ENCODE data around the gene WAC.
"Not testable (repeated sequence)": the region's sequence is repeated elsewhere in the genome, so short reads cannot be mapped to it uniquely, and the experiment has no call there.

The WAC gene

DNA sequence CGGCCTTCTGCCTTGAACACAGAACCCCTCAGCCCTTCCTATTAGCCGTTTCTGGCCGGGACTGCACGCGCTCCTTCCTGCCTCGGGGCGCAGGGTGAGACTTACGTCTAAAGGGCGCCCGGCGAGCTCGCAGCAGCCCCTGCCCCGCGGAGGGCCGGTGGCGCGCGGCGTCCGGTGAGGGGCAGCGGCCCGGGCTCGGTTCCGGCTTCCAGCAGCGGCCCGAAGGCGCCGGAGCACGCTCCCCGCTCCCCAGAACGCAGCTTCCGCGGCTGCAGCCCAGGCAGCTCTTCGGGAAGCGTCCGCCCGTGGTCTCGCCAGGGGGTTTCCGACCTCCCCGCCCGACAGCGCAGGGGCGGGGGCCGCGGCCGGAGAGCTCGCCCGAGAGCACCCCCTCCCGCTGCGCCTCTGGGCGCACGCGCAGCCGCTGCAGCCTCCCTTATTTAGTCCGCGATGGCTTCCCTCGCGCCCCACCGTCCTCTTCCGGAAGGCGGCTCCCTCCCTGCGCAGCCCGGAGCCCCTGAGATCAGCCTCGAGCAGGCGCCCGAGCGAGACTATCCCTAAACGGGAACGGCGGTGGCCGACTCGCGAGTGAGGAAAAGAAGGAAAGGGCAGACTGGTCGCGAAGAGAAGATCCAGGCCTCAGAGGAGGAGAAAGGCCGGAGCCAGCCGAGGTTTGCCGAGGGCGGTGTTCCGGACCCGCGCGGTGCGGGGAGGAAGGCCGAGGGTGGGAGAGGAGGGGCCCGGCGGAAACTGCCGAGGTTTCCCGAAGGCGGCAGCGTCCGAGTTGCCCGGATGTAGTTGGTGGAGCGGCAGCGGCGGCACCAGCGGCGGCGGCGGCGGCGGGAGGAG lies at the start of gene WAC:
Gene WAC (plus strand): TSS at position 782 of the 849 bp plus-strand sequence. CDS start 462 bp downstream, outside the sequence.
- peak; percentile 96 for DNase-seq

- DNase-seq = no peak
Observed at GRCh38 chr10:28489206-28489605, 43.7 kb upstream of the WAC start.

- not testable (repeated sequence) for DNase-seq
Observed at GRCh38 chr10:28490256-28490865, 42.6 kb upstream of the WAC start.

GRCh38 chr10:28492116-28492920 lies 40.6 kb upstream of the WAC start:
- DNase-seq = no peak

DNA sequence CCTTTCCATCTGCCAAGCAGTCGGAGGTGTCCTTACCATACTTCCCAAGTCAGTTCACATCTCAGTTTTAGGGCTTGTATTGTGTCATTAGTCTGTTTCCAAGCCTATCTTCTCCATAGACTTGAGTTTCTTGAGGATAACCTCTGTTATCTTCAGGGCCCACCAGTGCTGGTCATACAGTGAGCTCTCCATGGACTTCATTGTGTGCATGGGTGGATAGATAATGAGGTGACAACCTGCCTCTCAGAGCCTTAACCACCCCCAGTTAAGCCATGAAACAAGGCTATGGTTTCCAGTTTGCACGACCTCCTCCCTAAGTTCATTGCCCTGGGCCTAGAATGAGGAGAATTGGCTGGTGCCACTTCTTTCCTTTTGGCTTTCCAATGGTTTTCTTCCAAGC lies 38.5 kb upstream of the WAC start:
- no peak for DNase-seq

DNA sequence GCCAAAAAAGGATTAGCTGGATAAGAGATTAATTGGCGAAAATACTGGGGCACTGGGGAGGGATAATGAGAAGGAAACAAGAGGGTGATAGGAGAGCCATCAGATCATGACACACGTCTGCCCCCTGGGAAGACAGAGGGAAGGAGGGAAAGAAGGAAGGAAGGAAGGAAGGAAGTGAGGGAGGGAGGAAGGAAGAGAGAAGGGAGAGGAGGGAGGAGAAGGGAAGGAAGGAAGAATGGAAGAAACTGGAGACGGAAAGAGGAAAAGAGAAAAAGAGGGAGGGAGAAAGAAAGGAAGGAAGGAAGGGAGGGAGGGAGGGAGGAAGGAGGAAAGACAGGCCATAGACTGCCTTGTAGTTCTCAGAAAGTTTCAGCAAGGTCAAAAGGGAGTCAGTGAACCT lies 37.8 kb upstream of the WAC start:
- no peak for DNase-seq

DNA sequence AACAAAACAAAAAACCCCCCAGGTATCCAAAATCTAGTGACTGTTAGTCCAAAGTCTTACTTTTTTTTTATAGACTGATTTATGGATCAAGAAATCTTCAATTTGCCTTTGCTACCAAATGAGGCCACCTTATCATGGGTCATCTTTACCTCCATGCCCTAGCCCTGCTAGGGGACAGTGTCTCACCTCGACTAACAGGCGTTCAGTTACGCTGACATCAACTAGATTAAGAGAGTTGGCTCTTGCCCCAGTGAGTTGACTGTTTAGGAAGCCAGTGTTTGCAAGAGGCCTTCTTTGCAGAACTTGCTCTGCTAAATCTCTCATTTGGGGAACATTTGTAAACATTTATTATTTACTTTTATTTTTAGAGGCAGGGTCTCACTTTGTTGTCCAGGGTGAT lies 36.9 kb upstream of the WAC start:
- no peak for DNase-seq

DNA sequence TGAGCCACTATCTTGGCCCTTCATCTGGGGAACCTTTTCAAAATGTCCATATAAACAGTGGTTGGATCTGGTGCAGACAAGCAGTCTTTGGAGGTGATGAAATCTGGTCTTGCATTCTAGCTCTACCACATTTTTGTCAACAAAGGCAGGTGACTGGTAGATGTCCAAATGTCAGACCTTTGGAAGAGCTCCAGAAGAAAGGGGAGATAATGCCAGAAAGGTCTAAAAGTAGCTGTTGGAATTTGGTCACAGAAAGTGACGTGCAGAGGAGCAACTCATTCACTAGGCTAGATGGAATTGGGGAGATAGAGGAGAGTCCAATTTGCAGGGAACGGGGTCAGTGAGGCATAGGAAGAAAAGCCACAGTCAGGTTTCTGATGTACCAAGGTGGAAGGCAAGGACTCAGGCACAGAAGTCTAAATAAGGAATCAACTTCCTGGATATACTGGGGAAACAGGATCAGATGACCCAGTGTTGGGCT lies 36.4 kb upstream of the WAC start:
- DNase-seq = no peak

- no peak for DNase-seq
Observed at GRCh38 chr10:28497313-28498126, 35.4 kb upstream of the WAC start.

DNA sequence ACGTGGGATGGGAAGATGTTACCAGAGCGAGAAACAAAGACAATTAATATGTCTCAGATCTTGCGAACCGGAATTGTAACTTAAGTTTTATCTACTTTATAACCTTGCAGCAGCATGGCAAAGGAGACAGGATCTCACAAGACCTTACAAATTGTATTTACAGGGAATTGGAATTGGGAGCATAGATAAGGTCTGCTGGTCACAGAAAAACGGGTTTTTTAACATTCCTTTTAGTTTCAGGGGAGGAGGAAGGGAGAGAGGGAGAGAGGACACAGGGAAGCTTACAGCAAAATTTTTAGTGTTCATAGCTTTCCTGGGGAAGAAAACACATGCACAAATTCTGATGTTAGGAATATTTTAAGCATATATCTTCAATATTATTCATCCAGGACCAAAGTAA lies 32.7 kb upstream of the WAC start:
- DNase-seq = not testable (repeated sequence)

- DNase-seq = peak; percentile 65
Observed at GRCh38 chr10:28503114-28503513, 29.8 kb upstream of the WAC start.

DNA sequence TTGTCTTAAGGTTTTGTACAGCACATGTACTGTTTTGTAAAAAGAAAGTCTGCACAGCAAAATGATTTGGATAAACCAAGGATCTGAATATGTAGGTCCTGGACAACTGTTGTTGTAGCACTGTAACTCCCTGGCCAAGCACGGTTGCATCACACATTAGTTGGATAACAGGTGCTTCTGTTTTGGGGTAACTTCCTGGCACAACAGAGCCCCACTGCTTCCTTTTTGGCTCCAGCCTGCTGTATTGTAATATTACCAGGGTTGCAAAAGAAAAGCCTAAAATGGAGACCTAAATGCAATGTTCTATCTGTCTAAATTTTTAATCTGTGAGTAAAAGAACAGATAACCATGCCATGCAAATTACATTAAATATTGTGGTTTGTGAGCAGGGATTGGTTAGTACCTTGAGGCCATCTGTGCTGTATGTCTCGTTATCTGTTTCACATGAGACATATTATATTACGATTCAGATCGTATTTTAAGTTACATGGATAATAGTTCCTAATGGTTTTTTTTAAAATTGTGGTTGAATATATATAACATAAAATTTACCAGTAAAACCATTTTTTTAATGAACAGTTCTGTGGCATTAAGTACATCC lies 27.5 kb upstream of the WAC start:
- DNase-seq = no peak

GRCh38 chr10:28508304-28508925 lies 24.5 kb upstream of the WAC start:
- DNase-seq = no peak

GRCh38 chr10:28509286-28509685 lies 23.6 kb upstream of the WAC start:
- DNase-seq = no peak

DNA sequence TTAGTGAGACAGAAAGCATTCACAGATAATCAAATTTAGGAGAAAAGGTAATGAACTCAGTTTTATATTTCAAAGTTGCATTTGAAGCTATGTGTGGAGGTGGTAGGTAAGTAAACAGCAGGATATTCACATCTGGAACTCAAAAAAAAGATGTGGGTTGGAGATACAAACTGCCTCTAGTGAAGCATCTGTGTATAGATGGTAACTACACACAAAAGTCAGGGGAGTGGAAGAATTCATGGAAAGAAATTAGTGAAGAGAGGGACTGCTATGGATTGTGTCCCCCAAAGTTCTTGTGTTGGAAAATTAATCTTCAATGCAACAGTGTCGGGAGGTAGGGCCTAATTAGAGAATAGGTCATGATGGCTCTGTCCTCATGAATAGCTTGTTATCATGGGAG lies 18.3 kb upstream of the WAC start:
- DNase-seq = no peak

DNA sequence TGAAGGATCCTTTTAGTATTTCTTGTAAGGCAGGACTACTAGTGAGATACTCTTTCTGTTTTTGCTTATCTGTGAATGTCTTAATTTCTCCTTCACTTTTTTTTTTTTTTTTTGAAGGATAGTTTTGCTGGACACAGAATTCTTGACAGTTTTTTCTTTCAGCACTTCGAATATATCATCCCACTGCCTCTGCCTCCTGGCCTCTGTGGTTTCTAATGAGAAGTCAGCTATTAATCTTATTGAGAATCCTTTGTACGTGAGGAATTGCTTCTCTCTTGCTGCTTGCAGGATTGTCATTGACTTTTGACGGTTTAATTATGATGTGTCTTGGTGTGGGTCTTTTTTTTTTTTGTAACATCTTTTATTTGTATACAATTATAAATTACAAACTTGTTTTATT lies 12.6 kb upstream of the WAC start:
- no peak for DNase-seq

DNA sequence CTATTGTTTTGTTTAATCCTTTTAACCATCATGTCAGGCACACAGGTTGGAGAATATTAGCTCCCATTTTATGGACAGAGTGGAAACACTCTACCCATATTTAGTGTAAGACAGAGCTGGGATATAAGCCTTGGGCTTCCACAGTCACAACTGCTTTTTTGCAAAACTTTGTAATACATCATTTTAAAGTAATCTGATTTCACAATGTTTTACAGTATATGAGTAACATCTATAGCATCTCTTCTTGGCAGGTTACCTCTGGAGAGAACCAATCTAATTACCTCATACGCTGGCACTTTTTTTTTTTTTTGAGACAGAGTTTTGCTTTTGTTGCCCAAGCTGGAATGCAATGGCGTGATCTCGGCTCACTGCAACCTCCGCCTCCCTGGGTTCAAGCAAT lies 12.1 kb upstream of the WAC start:
- DNase-seq = not testable (repeated sequence)

- DNase-seq = not testable (repeated sequence)
Observed at GRCh38 chr10:28521961-28522360, 11.0 kb upstream of the WAC start.

DNA sequence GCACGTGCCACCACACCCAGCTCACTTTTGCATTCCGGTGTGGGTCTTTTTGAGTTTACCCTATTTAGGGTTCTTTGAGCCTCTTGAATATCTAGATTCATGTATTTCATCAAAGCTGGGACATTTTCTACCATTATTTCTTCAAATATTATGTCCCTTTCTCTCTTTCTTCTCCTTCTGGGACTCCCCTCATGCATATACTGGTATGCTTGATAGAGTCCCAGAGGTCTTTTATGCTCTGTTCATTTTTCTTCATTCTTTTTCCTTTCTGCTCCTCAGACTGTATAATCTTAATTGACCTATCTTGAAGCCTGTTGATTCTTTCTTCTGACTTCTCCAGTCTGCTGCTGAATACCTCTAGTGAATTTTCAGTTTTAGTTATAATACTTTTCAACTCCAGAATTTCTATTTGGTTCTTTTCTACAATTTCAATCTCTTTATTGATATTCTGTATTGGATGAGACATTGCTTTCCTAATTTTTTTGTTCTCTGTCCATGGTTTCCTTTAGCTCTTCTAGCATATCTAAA lies 9.1 kb upstream of the WAC start:
- no peak for DNase-seq

GRCh38 chr10:28530751-28531150 lies 2.2 kb upstream of the WAC start:
- DNase-seq = no peak

DNA sequence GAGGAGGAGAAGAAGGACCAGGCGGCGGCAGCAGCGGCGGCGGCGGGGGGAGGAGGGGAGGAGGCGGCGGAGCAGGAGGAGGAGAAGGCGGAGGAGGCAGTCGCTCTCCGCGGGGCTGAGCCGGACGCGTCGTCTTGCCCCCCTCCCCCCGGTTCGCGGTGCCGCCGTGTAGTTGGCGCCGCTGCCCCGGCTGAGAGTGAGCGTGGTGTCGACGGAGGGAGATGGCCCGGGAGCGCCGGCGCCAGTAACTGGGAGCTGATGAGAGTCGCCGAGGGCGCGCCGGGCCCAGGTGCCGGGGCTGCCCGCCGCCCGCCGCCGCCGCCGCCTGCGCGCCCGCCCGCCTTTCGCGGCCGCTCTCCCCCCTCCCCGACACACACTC lies 257 bp downstream of the WAC start:
- DNase-seq = no peak

Measured in RPMI8226 (cell line).